Stimulated activated CD8-positive, alpha-beta memory T cell treated with anti-CD3 and anti-CD28 coated beads, Interleukin-4, amount 100 ng/mL, for 4 hours (primary cell): Measurements from ENCODE around the gene LOXHD1.

Source experiments
- DNase-seq, 2 donors: peaks; one replicate each; pipeline ENCODE4 v3.0.0-alpha.2; 2020; ENCODE audit warnings: low read depth in 2 of 2, low spot score in 1 of 2

The LOXHD1 gene

GRCh38 chr18:46676182-46676835, 19.3 kb upstream of the LOXHD1 start:
- no peak for DNase-seq

DNA sequence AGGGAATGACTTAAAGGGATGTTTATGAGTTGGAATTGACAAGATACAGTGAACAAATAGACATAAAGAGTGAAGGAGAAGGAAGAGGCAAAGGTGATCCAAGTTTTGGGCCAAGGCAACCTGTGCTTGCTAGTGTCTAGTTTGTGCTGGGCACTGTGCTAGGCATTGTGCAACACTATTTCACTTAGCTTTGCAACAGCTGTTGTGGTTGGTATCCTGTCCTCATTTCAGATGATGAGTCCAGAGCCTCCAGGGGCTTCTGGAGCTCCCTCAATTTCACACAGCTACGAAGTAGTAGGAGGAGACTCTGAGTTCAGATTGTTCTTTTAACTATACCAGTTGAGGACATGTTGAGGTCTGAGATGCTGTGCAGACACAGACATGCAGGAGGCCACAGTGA, 18.1 kb upstream of the LOXHD1 start:
- no peak for DNase-seq

GRCh38 chr18:46672062-46672970, 15.3 kb upstream of the LOXHD1 start:
- no peak for DNase-seq

DNA sequence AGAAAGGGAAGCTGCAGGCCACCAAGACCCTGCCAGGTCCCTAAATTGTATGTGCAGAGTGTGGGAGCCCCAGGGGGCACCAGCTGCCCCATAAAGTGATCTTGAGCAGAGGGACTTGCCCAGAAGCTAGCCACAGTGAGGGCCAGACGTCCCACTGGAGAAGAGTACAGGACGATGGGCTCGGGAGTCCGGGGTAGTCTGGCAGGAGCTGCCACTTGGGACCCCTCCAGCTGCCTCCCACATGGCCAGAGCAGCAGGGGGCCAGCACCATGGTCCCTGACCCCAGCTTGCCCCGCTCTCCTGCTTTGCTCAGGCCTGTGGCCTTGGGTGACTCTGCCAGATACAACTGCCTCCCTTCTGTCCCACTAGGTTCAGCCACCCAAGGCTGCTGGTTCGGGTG, 11.7 kb upstream of the LOXHD1 start:
- no peak for DNase-seq

- DNase-seq = no peak
These were observed 11.1 kb upstream of the LOXHD1 start for GRCh38 chr18:46668135-46668534.

GRCh38 chr18:46663539-46663938, 6.5 kb upstream of the LOXHD1 start:
- no peak for DNase-seq

DNA sequence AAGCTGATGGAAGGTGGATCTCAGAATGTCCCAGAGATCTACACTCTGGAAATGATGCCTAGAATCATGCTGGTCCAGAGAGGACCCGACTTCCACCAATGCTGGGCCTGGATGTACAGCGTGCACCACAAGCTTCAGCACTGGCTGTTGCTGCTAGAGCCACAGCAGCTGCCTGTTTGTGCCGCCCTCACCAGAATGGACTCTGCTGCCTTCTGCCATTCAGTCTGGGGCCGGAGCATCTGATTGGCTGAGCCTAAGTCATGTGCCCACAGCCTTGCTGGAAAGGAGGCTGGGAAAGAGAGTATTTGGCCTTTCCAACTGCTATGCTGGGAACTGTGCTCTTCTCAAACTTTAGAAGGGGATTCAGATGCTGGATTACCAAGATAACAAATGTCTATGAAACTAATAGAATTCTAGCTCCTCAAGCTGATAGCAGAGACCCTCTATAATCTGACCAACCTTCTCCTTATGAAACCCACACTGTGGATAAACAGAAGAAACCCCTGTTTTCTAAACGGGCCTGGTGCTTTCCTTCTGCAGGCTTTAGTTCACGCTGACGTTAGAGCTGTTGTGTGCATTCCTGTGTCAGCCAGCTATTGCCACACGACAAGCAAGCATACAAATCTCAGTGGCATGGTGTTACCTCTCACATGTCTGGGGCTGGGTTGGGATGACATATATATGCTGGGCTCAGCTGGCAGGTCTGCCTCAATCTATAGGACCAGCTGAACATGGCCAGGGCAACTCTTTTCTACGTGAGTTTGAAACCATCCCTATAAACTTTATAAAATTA, 4.1 kb upstream of the LOXHD1 start:
- DNase-seq = no peak

DNA sequence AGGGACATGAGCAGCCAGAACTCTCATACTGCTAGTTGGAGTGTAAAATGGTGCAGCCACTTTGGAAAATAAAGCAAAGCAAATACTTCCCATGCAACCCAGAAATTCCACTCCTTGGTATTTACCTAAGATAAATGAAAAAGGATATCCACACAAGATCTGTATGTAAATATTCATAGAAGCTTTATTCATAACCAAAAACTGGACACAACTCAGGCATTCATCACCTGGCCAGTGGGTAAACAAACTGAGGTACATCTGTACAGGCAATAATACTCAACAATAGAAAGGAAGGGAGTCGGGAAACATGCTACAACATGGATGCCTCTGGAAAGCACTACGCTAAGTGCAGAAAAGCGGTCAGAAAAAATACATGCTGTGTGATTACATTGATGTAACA, 2.5 kb upstream of the LOXHD1 start:
- DNase-seq = no peak

DNA sequence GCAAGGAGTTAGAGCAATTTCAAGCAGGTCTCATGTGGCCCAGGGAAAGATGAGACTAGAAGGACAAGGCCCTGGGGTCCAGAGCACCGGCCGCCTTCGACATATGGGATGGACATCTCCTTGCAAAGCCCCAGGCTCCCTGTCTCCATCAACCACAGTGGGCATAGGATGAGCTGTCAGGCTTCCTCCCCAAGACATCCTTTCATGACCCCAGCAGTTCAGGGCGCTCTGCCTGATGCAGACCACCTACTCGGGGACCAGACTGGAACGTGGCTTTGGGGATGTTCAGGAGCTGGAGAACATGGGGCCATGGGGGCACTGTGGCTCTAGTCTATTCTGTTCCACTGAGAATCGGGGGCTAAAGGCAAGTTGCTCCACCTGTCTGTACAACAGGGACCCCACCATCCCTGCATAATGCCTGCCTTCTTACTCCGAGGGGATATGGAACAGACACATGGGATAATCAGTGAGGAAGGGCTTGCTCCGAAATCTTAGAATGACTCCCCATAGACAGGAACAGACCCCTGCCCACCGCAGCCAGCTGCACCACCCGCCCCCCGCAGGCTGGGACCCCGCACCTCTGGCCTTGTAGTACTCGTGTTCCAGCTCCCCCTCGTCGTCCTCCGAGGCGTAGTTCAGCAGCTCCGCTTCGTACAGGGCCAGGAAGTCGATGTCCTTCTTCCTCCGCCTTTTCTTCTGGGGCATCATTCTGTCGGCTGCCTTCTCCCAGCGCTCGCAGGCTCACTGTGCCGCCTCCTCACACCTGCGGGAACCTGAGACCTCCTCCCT, 500 bp downstream of the LOXHD1 start:
- DNase-seq = no peak

DNA sequence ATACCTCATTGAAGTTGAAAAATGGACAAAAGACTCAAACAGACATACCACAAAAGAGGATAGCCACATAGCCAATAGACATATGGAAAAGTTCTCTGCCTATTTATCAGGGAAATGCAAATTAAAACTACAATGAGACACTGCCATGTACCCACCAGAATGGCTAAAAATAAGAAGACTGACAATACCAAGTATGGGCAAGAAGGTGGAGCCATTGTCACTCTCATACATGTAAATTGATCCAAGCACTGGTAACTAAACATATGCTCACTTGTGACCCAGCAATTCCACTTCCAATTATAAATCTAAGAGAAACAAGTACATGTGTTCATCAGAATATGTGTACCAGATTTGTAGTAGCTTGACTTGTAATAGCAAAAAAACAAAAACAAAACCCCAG, 4.6 kb downstream of the LOXHD1 start:
- no peak for DNase-seq

- no peak for DNase-seq
These were observed 6.3 kb downstream of the LOXHD1 start for GRCh38 chr18:46650681-46651080.

DNA sequence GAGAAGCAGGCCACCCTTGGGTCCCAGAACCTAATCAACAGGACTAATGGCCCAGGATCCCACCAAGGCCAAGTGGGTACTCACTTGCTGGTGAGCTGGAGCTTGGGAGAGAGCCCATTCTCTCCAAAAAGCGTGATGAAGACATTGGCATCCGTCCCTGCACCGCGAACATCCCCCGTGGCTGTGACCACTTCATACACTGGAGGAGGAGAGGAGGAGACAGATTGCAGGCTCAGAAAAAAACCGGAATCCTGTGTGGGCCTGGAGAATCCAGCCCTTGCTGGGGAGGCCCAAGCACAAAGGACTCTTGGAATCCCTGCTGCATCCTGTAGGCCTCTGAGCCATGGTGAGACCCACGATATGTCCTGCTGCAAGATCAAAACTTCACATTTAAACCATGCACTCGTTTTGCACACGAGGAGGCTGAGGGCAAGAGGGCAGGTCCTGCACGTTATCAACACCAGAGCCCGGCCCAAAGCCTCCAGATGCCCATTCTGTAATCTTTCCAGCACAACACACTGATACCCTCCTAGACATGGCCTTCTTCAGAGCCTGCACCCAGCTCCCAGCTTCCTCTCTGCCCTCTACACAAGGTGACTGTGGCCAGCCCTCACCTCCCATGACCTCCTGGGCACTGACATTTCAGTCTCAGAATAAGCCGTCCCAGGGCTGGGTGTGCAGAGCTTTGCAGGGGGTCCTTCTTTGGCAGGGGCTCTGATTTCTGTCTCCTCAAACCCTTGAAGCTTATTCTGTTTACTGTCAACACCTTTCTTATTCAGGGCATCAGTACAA, 7.8 kb downstream of the LOXHD1 start:
- no peak for DNase-seq

GRCh38 chr18:46646468-46646867, 10.6 kb downstream of the LOXHD1 start:
- no peak for DNase-seq

DNA sequence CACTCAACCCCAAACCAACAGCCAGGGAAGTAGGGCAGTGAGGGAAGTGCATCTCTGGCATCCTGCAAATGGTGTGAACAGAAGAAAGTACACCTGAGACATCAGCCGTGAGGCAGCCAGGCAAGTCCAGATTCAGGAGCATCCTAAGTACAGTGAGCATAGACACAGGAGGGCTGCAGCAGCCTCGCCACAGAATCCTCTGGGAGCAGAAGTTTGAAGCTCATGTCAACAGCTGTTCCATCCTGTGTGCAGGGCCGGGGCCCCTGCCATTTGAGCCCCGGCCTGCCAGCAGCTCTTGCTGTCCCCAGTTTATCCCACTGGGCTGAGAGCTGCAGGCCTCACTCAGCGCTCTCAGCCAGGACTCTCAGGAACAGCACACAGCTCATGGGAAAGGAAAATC, 14.5 kb downstream of the LOXHD1 start:
- DNase-seq = no peak

DNA sequence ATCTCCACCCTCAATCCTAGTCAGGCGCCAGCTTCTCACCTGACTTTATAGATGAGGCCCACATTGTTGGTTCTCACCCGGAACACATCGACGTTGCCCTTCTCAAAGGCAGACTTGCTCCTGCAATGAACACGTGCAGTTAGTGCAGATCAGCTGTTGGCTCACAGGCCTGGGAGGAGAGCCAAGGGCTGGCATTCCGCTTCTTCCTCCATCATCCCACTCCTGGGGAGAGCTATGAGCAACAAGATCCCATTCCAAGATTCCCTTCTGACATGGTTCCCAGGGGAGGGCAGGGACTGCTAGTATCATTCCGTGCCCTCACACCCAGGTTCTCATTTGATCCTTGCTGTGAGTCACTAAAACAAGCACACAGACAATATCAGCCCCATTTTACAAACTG, 15.1 kb downstream of the LOXHD1 start:
- no peak for DNase-seq

DNA sequence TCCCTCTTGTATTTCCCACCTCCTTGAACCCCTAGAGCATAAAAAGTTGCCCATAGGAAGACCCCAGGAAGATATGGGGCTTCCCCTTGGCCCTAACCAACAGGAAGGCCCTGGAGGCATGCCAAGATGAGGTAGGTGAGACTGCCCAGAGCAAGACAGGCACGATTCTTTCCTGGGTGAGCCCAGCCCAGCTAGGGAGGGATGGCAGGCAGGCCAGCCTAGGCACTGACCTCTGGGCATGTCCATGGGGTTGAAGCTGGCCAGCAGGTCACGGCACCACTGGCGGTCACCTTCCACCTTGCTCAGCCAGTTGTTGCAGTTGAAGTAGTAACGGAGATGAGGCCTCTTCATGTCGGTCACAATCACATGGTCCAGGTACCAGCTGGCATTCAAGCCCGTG, 17.6 kb downstream of the LOXHD1 start:
- DNase-seq = no peak

GRCh38 chr18:46636040-46636630, 20.9 kb downstream of the LOXHD1 start:
- no peak for DNase-seq

DNA sequence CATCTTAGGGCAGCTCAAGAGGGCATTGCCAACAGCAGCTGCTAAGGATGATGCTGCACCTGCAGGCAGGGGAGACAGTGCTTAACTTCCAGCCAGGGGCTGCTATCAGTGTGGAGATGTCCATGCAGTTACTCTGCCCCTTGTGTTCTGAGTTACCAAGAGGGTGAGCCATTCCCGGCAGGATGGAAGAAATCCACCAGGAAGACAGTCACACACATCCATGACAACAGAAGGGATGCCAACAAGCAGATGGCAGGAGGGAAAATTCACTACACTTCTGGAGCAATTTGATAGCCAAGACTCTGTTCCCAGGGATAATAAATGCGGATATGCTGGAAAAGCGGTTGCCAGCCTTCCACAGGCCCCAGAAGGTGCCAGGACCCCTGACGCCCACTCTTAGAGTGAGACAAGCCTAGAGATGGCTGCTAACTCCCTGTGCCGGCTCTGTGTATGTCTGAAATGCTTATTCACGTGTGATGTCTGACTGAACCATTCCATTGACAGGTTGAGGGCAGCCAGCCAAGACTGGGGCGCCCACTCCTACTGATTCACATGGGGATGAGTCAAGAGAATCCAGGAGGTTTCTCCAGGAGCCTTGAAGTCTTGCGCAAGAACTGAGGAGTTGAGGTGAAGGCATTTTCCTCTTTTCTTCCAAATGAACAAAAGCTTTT, 24.5 kb downstream of the LOXHD1 start:
- no peak for DNase-seq

DNA sequence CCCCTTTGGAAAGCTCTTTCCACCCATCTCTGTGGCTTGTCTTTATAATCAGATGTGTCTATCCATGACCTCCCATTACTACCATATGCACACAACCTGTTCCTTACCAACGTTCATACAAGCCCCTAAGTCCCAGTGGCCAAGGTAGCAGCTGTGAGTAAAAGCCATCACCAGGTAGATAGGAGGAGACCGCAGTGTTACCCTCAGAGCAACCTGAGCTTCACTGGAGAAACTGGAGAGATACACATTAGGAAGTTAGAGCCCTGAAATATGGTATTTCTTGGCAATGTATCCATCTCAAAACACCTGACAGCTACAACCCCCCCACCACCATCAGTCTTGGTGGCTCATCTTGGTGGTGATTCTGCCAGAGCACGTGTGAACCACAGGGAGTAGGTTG, 26.0 kb downstream of the LOXHD1 start:
- DNase-seq = no peak
